Stimulated activated CD8-positive, alpha-beta memory T cell treated with anti-CD3 and anti-CD28 coated beads, Interleukin-12 subunit alpha, Interleukin-12 subunit beta, amount 100 ng/mL, for 24 hours (primary cell): ENCODE measurements around the gene NPHP1.
"Not testable (repeated sequence)": the region's sequence is repeated elsewhere in the genome, so short reads cannot be mapped to it uniquely, and the experiment has no call there.

ENCODE experiments used
- DNase-seq: peaks from one replicate; pipeline ENCODE4 v3.0.0-alpha.2; 2020; ENCODE audit errors: extremely low read depth

NPHP1 gene

DNA sequence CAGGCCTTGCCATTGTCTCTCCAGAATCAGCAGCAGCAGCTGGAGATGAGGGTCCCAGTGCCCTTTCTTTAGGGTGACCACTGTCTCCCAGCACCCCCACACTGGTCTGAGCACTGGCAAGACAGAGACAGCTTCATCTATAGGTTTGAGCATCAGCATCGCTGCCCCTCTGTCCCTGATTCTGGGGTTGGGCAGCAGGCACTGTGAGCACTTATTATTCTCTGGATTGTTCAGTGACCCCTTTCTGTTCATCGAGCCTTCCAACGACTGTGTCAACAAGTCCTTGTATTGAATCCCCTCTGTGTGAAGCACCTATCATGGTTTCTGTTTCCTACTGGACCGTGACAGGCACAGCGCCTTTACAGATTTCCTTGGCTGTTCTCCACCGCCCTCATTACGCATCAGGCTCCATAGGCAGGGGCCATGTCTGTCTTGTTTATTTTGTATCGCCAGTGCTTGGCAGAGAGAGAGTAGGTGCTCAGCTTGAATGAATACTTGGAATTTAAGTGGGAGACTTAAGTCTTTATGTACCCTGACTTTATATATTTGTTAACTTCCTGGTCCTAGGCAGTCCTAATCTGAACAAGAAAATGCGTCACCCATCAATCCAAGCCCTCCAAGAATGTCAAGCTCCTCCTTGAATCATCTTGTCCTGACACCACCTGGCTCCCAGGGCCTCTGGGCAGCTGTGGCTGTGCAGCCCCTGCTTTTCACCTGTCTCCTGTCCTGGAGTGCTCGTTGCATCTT, 100.6 kb downstream of the NPHP1 start:
- no peak for DNase-seq

- DNase-seq = no peak
Observed at GRCh38 chr2:110103061-110103961, 101.5 kb downstream of the NPHP1 start.

DNA sequence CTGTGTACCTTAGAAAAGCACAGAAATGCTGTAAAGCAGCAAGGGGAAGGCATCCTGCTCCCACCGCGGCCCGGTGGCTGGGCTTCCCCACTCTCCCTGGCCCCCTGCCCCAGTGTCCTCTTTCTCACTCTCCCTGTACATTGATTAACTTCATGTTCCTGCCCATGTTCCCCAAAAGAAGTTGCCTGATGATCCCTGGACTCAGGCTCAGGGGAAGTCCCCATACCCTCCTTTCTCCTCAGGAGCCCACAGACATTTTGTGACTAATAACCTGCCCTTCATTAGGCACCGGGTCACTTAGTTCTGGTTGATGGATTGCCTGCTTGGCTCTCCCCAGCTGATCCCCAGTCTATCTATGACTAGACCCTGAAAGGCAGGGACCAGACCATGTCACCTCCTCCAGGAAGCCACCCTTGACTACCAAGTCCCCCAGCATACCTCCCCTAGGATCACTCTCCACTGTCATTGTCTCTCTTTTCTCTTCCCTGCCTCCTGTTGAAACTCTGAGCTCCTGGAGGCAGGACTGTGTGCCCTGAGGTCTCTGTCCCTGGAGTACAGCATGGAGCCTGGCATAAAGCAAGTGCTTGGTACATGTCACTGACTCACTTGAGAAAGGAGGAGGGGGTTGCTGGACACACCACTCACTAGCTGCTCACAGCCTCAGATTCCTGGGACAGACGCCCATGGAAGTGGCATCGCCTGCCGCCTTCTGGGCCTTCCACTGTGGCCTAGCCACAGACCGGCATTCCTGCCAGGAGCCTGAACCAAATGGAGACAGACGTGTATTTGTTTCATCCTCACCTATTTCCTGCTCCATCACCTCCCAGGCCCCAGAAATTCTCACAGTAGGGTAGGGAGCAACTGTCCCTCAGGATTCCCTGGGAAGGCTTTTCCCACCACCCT, 102.7 kb downstream of the NPHP1 start:
- no peak for DNase-seq

- DNase-seq = no peak
Observed at GRCh38 chr2:110101280-110101844, 103.5 kb downstream of the NPHP1 start.

GRCh38 chr2:110100880-110101279, 103.9 kb downstream of the NPHP1 start:
- not testable (repeated sequence) for DNase-seq

DNA sequence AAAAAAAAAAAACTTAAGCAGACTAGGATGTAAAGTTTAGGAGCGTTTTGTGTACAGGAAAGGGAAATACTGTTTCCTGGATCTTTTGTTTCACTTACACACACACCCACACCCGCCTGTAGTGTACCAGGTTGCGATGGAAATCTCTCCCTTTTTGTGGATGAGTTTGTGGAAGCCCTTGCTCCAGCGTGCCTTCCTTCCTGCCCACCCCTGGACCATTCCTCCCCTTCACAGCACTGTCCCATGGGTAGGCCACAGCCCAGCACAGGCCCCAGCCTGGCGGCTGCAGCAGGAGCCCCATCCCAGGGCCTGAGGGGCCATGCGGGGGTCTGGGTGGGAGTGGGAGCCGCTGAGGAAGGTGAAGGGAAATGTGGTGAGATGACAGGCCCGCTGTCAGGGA, 104.3 kb downstream of the NPHP1 start:
- DNase-seq = no peak

DNA sequence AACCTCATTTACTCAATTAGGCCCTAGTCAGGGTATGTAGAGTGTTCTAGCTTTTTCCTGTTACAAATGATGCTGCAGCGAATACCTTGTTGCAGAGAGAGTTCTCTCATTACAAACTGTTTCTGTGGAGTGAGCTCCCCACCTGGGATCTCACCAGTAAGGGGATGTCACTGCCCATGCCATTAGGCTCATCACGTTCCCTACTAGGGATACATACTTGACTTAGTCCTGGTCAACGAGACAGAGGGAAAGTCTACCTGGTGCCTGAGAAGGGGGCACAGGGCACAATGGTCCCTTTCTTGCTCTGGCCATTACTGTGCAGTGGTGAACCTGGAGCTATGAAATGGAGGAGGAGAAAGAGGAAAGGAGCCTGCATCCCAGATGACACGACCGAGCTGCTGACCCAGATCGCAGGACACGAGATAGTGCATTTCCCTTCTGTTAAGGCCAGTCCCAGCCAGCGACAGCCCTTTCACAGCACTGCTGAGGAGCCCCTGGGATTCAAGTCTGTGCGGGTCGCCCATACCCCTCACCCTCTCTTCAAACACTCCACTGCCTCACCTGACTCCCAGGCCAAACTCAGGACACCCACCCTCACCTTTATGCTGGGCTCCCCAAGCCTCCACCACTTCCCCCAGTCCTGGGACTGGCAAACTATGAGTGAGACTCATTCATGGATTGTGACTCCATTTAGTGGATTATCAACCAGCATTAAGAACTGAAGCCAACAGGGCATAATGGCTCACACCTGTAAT, 105.2 kb downstream of the NPHP1 start:
- DNase-seq = no peak

GRCh38 chr2:110099038-110099425, 105.8 kb downstream of the NPHP1 start:
- DNase-seq = no peak

- DNase-seq = no peak
Observed at GRCh38 chr2:110097506-110098220, 107.2 kb downstream of the NPHP1 start.

- DNase-seq = no peak
Observed at GRCh38 chr2:110095994-110096633, 108.7 kb downstream of the NPHP1 start.

GRCh38 chr2:110094884-110095534, 109.8 kb downstream of the NPHP1 start:
- DNase-seq = not testable (repeated sequence)

DNA sequence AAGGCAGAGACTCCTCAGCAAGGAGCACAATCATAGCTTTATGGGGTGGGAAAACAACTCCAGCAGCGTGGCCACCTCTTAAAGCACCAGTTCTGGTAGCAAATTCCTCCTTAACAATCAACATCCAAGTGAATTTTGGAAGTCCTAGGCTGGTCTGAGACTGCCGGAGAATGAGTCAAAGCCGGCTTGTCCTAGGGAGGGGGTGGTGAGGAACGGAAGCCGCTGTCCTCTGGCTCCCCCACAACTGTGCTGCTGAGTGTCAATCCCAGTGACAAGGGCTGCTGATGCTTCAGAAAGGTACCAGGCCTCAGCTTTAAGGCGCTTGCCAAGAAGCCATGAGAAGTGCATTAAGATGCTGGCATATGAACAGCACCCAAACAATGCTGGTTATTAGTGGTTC, 110.9 kb downstream of the NPHP1 start:
- DNase-seq = not testable (repeated sequence)

- not testable (repeated sequence) for DNase-seq
Observed at GRCh38 chr2:110090164-110090563, 114.6 kb downstream of the NPHP1 start.

- not testable (repeated sequence) for DNase-seq
Observed at GRCh38 chr2:110083757-110084156, 121.1 kb downstream of the NPHP1 start.

DNA sequence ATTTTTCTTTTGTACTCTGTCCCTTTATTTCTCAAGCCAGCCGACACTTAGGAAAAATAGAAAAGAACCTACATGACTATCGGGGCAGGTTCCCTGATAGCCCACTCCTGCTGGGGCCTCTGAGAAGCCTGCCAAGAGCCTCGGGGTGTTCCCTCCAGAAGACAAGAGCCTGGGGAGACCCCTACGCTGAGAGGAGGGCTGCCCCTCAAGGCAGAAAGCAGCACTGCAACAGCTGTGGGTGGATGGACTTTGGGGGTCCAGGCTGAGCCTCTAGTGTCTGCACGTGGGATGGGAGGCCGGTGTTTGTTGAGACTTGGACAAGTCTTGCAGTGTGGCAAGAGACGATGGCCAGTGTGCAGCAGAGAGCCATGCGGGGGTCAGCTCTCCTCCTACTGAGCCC, 121.7 kb downstream of the NPHP1 start:
- DNase-seq = not testable (repeated sequence)

- not testable (repeated sequence) for DNase-seq
Observed at GRCh38 chr2:110078104-110078503, 126.7 kb downstream of the NPHP1 start.

GRCh38 chr2:110075896-110076295, 128.9 kb downstream of the NPHP1 start:
- not testable (repeated sequence) for DNase-seq
